Globus pallidus (tissue), 1 donor: ENCODE results near the gene KLHL30.

Experiments used
- DNase-seq: peaks from one replicate; pipeline ENCODE4 v3.0.0-alpha.2; 2015; ENCODE audit warnings: low spot score

The KLHL30 gene

GRCh38 chr2:238149841-238150572 lies 11.5 kb downstream of the KLHL30 start:
- DNase-seq: no peak

- no peak for DNase-seq
Observed at GRCh38 chr2:238150686-238151085, 12.2 kb downstream of the KLHL30 start.

- no peak for DNase-seq
Observed at GRCh38 chr2:238151205-238151604, 12.7 kb downstream of the KLHL30 start.

DNA sequence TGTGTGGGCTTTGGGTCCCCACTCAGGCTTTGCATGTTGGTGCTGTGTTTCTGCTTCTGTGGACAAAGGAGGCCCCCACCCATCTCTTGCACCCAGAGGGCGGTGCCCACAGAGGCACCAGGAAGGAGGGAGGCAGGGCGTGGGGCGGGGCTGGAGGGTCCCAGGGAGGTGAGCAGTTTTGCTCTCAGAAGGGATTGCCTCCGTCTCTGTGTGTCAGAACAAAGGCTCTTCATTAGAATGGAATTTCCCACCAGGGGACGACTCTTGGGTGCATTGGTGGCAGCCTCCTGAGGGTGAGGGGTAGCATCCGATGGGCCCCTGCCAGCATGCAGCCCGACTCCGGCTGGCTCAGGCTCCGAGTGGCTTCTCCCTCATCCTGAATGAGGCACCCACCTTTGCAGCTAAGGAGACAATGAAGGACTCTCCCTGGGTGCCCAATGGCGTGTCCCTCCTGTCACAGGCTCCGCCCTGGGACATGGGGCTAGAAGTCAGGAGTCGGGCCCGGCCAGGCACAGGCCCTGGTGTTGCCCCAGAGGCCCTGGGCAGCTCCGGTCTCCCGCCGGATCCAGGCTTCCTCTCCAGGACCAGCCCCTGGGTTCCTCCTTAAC lies 13.3 kb downstream of the KLHL30 start:
- DNase-seq: no peak

GRCh38 chr2:238152771-238153688 lies 14.6 kb downstream of the KLHL30 start:
- no peak for DNase-seq

GRCh38 chr2:238154570-238154969 lies 16.1 kb downstream of the KLHL30 start:
- no peak for DNase-seq

- DNase-seq: no peak
Observed at GRCh38 chr2:238155051-238155760, 16.7 kb downstream of the KLHL30 start.

DNA sequence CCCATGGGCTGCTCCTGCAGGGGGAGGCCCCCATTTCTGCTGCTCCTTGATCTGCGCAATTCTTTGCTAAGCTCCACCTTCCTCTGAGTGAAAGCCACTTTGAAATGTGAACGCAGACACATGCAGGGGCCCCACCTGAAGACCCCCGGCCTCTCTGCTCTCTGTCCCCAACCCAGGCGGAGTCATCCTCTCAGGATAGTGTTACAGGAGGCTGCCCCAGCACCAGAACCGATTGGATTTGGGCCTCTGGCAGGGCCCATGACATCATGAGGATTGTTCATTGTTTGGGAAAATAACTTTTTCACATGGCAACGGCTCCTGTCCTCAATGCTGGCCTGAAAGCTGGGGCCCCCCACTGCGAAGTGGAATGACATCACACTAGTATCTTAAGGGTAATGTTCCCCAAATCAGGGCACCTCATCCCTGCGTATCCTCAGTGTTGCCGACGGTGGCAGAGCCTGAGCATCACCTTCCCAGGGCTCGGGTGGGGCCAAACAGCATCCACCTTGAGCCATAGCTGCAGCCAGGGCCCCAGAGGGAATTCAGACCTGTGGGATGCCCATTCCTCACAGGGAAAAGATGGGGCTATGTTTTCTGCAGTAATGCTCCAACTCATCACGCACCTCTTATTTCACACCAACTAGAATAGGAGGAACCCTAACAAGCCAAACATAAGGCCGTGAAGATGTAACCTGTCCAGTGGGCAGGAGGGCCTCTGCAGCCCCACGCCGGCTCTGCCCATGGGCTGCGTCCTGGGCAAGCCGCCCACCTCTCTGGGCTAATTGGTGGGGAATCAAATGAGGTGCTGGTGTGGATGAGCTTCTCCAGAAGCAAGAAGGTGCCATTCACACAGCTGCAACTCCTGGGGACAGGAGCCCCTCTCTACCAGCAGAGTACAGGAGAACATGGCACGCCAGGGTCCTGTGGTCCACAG lies 17.6 kb downstream of the KLHL30 start:
- no peak for DNase-seq

DNA sequence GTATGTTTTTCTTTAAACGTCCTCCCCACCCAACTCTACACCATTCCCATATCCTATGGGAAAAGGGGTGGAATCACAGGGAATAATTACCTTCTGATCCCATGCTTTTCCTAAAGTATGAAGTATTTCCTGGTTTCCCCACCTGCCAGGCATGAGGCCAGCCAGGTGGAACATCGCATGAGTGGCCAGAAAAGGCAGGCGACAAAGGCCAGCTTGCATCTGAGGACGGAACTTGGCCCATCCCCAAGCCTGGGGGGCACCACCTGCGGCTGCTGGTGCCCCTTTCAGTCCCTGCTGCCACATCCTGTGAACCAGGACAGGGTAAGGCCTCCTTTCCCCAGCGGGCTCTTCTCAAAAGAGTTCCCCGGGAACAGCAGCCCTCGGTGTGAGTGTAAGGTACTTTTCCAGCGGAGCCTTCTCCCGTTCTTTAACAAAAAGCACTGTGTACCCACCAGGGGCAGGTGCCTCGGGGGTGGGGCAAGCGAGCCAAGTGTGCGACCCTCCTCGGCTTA lies 19.1 kb downstream of the KLHL30 start:
- no peak for DNase-seq

DNA sequence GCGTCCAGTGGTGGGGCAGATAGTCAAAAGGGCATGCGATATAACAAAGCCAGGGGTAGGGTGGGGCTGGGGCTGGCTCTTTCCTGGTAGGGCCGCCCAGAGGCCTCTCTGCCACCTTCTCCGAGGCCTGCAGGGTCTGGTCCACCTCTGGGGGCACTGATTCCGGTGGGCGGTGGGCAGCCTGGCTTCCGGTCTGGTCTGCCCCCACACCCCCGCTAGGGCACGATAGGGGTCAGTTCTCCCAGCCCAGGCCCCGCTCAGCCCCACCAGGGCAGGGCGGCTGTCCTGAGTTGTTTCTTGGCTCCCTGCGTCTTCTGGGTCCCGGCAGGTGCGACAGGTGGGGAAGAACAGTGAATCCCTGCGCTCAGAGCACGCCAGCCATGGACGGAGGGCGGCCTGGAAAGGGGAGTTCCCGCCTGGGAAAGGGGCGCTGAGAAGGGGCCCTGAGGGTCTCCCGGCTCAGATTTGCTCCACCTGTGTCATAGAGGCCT lies 19.6 kb downstream of the KLHL30 start:
- DNase-seq: no peak

- DNase-seq: no peak
Observed at GRCh38 chr2:238158509-238159070, 20.1 kb downstream of the KLHL30 start, which contains the start of gene ERFE. Gene ERFE (plus strand): TSS chr2:238158970. CDS start chr2:238159008, 38 bp downstream.

DNA sequence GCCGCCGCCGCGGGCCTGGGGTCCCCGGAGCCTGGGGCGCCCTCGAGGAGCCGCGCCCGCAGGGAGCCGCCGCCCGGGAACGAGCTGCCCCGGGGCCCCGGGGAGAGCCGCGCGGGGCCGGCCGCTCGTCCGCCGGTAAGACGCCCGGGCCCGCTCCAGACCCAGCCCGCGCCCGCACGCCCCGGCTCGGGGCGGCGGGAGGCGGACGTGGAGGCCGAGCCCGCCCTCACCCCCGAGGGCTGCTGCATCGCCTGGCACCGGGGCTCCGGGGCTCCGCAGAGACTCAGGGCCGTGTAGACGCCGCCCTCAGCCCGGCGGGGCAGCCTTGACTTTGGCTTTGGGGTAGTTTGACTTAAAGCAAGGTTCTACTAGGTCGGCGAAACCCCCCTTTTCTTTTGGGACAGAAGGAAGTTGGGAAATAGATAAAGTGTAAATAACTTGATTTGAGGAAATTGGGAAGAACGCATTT lies 20.6 kb downstream of the KLHL30 start:
- DNase-seq: no peak

- no peak for DNase-seq
Observed at GRCh38 chr2:238159661-238160205, 21.3 kb downstream of the KLHL30 start.

DNA sequence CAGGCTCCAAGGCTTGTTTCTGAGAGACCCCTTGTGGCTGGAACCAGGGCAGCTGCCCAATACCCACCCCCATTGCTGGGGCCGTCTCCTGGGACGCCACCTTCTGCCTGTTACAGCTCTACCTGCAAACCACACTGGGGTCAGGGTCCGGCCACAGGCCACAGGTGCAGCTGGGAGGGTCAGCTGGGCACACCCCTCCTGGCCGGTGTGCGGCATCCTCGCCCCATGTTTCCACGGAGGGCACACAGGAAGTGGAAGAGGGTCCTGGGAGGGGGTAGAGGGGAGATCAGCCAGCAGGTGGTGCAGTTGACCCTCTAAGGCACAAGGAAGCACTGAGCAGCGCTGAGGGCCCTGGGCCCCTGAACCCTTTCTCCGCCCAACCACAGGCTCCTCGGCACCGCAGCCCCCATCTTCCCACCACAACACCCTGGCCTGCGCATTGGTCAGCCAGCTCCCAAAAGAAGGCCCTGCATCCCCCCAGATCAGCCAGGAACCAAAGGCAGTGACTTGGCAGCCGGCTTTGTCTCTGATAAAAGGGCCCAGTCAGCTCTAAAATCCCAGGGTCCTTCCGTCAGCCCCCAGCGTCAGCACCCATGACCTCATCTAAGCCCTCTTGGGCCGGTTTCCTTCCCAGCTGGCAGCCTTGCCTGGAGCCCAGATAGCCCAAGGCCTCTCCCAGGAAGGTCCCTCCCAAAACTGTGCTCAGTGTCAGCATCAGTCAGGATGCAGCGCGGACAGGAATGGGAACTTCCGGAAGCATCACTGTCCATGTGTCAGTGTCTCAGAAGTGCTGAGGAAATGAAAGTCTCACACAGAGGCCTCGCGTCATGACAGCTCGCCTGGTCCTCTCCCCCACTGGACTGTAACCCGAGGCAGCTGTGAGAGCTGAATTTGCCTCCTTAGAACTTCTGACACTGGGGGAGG lies 22.0 kb downstream of the KLHL30 start:
- no peak for DNase-seq

- DNase-seq: no peak
Observed at GRCh38 chr2:238161291-238162051, 23.0 kb downstream of the KLHL30 start.

- DNase-seq: no peak
Observed at GRCh38 chr2:238162251-238162845, 23.9 kb downstream of the KLHL30 start.

GRCh38 chr2:238162846-238163441 lies 24.5 kb downstream of the KLHL30 start:
- DNase-seq: no peak
